ENCODE results near the gene CHAT.

Gene CHAT

GRCh38 chr10:49690698-49691356 lies 77.0 kb downstream of the CHAT start:
- DNase-seq = peak; percentile 41

GRCh38 chr10:49691588-49691987 lies 77.8 kb downstream of the CHAT start:
- DNase-seq = no peak

- no peak for DNase-seq
Observed at GRCh38 chr10:49694466-49694865, 80.6 kb downstream of the CHAT start.

GRCh38 chr10:49696311-49696710 lies 82.5 kb downstream of the CHAT start:
- no peak for DNase-seq

- DNase-seq = no peak
Observed at GRCh38 chr10:49698679-49699078, 84.8 kb downstream of the CHAT start.

- DNase-seq = no peak
Observed at GRCh38 chr10:49700211-49700610, 86.4 kb downstream of the CHAT start.

GRCh38 chr10:49700997-49701396 lies 87.2 kb downstream of the CHAT start:
- peak; percentile 89 for DNase-seq

GRCh38 chr10:49707585-49707984 lies 93.7 kb downstream of the CHAT start:
- DNase-seq = no peak

- no peak for DNase-seq
Observed at GRCh38 chr10:49709934-49710333, 96.1 kb downstream of the CHAT start.

- no peak for DNase-seq
Observed at GRCh38 chr10:49710966-49711365, 97.1 kb downstream of the CHAT start.

- DNase-seq = no peak
Observed at GRCh38 chr10:49711481-49711880, 97.6 kb downstream of the CHAT start.

GRCh38 chr10:49713266-49713665 lies 99.4 kb downstream of the CHAT start:
- DNase-seq = no peak
